Tibial nerve (tissue), 4 donors: ENCODE results near the gene ASTN2.

Source experiments
- CTCF ChIP-seq, 5 experiments: fragments of 200-600 bp in 3 of 5; fragments of 450-650 bp in 2 of 5; sonication (generic) in 3 of 5; IDR thresholded peaks; one replicate each; pipeline ENCODE4 v1.5.1; 2016 to 2019; ENCODE audit warnings: antibody characterized with exemption in 5 of 5, mild to moderate bottlenecking in 3 of 5, moderate library complexity in 2 of 5
- EP300 ChIP-seq, 2 donors: sonication (generic); formaldehyde crosslinking; IDR thresholded peaks; one replicate each; pipeline ENCODE4 v1.6.1; 2017; ENCODE audit warnings: antibody characterized with exemption in 2 of 2, mild to moderate bottlenecking in 1 of 2
- POLR2A ChIP-seq, 2 donors: fragments of 450-650 bp; IDR thresholded peaks; one replicate each; pipeline ENCODE4 v1.6.1; 2017; ENCODE audit warnings: antibody characterized with exemption in 2 of 2, mild to moderate bottlenecking in 2 of 2, moderate library complexity in 2 of 2

DNA sequence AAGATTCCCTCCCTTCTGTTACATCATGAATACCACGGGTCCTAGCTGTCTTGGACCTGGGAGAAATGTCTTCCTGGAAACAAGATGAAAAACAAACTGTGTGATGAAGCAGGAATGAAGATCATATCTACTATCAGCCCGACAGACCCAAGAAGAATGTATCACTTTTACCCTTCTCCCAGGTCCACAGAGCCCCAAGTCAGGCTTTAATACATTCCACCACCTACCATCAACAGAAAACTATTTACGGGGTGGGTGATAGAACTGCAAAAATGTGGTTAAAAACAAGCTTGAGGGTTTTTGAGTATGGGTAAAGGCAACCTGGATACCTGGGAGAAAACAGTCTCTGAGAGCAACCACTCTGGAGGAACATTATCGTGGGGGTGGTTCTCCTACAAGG, 400.8 kb downstream of the ASTN2 start:
- TF ChIP-seq CTCF (IDR thresholded peaks at IDR 0.05) (no peak), POLR2A (IDR thresholded peaks at IDR 0.05) (no peak), EP300 (IDR thresholded peaks at IDR 0.05) (no peak)
